ENCODE data around the gene SIGLEC14.
"Not testable (repeated sequence)": the region's sequence is repeated elsewhere in the genome, so short reads cannot be mapped to it uniquely, and the experiment has no call there.

Gene SIGLEC14

GRCh38 chr19:51646730-51647129, at the start of gene SIGLEC14:
TSS of gene SIGLEC14 (minus strand) at chr19:51646825. CDS start at chr19:51646759, 66 bp downstream.
- not testable (repeated sequence) for DNase-seq (ENCODE audit: low read depth, low spot score)

- no peak for DNase-seq (ENCODE audit: low read depth, low spot score)
Measured at GRCh38 chr19:51695702-51696315, 49.2 kb upstream of the SIGLEC14 start.

GRCh38 chr19:51695088-51695487, 48.5 kb upstream of the SIGLEC14 start:
- no peak for DNase-seq (ENCODE audit: low read depth, low spot score)

- no peak for DNase-seq (ENCODE audit: low read depth, low spot score)
Measured at GRCh38 chr19:51694318-51695085, 47.9 kb upstream of the SIGLEC14 start.

- no peak for DNase-seq (ENCODE audit: low read depth, low spot score)
Measured at GRCh38 chr19:51693819-51694218, 47.2 kb upstream of the SIGLEC14 start.

- DNase-seq (ENCODE audit: low read depth, low spot score): no peak
Measured at GRCh38 chr19:51693260-51693659, 46.6 kb upstream of the SIGLEC14 start, which contains the start of gene SPACA6. TSS of gene SPACA6 (plus strand) at chr19:51693330. CDS start at chr19:51693527, 197 bp downstream.

- DNase-seq (ENCODE audit: low read depth, low spot score): no peak
Measured at GRCh38 chr19:51692468-51692867, 45.8 kb upstream of the SIGLEC14 start.

GRCh38 chr19:51691584-51692428, 45.2 kb upstream of the SIGLEC14 start:
- DNase-seq (ENCODE audit: low read depth, low spot score): no peak

- DNase-seq (ENCODE audit: low read depth, low spot score): no peak
Measured at GRCh38 chr19:51691074-51691583, 44.5 kb upstream of the SIGLEC14 start.

- no peak for DNase-seq (ENCODE audit: low read depth, low spot score)
Measured at GRCh38 chr19:51690454-51691073, 43.9 kb upstream of the SIGLEC14 start.

- DNase-seq (ENCODE audit: low read depth, low spot score): no peak
Measured at GRCh38 chr19:51689751-51690453, 43.3 kb upstream of the SIGLEC14 start.

- DNase-seq (ENCODE audit: low read depth, low spot score): no peak
Measured at GRCh38 chr19:51688671-51689571, 42.3 kb upstream of the SIGLEC14 start.

GRCh38 chr19:51687791-51688670, 41.4 kb upstream of the SIGLEC14 start:
- DNase-seq (ENCODE audit: low read depth, low spot score): no peak

GRCh38 chr19:51686171-51686570, 39.5 kb upstream of the SIGLEC14 start:
- DNase-seq (ENCODE audit: low read depth, low spot score): no peak

GRCh38 chr19:51681286-51681941, 34.8 kb upstream of the SIGLEC14 start:
- DNase-seq (ENCODE audit: low read depth, low spot score): no peak

GRCh38 chr19:51680474-51680873, 33.8 kb upstream of the SIGLEC14 start:
- no peak for DNase-seq (ENCODE audit: low read depth, low spot score)

- no peak for DNase-seq (ENCODE audit: low read depth, low spot score)
Measured at GRCh38 chr19:51676566-51677083, 30.0 kb upstream of the SIGLEC14 start.
